ENCODE results near the gene TCHHL1.
"Not testable (repeated sequence)": the region's sequence is repeated elsewhere in the genome, so short reads cannot be mapped to it uniquely, and the experiment has no call there.

Gene TCHHL1

GRCh38 chr1:152084853-152085252 lies 4.0 kb downstream of the TCHHL1 start:
- DNase-seq, result peak; percentile 82

DNA sequence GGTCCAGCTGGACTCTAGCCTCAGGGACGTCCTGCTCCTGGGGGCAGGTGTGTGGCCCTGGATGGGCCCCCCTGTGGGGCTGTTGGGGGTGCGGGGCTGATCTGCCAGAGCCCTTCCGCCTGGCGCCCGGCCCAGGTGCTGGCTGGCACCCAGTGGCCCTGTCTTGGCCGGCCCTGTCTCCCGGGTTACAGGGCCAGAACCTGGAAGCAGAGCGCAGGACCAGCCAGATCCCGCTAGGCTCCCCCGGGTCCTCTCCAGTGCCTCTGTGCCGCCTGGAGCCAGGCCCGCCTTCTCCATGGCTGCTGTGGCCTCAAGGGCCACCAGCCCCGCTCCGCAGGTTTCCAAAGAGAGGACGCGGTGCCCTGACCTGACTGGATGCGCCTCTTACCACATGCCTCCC lies 7.8 kb downstream of the TCHHL1 start:
- DNase-seq, result not testable (repeated sequence)

- DNase-seq, result not testable (repeated sequence)
Measured at GRCh38 chr1:152080494-152080893, 8.4 kb downstream of the TCHHL1 start.

DNA sequence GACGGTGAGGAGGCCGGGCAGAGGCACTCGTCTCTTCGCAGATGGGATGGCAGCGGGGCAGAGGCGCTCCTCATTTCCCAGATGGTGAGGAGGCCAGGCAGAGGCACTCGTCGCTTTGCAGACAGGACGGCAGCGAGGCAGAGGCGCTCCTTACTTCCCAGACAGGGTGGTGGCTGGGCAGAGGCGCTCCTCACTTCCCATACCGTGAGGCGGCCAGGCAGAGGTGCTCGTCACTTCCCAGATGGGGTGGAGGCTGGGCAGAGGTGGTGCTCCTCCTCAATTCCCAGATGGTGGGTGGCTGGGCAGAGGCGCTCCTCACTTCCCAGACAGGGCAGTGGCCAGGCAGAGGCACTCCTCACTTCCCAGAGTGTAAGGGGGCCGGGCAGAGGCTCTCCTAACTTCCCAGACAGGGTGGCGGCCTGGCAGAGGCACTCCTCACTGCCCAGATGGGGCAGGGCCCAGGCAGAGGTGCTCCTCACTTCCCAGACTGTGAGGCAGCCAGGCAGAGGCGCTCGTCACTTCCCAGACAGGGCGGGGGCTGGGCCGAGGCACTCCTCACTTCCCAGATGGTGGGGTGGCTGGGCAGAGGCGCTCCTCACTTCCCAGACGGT lies 9.9 kb downstream of the TCHHL1 start:
- no peak for DNase-seq

DNA sequence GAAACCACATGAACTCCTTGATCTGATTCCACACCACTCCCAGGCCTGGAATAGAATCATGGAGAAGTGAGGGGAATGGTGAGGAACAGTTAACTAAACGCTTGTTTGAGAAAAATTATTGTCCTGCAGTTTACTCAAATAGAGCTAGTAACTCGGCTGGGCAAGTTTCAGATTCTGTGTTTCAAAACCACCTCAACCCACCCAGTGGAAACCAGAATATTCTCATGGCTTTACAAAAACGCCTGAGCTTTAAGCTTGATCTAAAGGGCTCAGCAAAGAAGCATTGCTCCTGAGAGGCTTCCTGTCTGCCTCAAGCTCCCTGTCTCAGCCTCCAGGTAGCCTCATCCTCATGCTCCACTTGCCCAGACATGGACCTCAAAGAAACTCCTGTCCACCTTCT lies 16.6 kb downstream of the TCHHL1 start:
- DNase-seq, result no peak

DNA sequence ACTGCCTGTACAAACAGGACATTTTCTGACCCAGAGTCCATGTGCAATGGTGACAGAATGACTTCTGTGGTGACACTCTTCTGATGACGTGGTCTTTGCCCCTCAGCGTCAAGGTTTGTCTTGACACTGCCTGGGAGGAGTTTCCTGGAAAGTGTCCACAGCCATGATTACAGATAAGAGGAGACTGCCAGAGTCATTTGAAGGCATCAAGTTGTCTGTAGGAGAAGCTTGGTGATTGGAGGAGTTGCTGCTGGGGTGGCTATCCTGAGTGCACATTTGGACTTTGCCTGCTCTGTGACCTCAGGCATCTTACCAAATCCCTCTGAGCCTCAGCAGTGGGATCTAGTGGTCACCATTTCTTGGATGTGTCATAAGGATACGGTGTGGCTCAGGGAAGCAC lies 17.7 kb downstream of the TCHHL1 start:
- peak; percentile 72 for DNase-seq

- no peak for DNase-seq
Measured at GRCh38 chr1:152067929-152068328, 20.9 kb downstream of the TCHHL1 start.

DNA sequence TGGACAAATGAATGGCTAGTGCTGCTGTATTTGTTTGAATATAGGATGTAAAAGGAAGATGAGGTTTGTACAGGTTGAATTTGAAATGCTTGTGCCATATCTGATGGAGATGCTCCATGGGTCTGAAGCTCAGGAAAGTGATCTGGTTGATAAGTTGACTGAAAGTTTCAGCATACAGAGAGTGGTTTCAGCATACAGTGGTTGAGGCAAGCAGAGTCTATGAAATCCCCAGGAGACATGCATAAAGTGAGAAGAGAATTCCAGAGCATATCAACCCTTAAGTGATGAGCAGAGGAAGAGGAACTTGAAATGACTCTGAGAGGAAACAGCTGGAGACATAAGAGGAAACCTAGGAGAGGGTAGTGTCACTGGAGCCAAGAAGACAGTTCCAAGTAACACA lies 21.7 kb downstream of the TCHHL1 start:
- DNase-seq, result no peak

DNA sequence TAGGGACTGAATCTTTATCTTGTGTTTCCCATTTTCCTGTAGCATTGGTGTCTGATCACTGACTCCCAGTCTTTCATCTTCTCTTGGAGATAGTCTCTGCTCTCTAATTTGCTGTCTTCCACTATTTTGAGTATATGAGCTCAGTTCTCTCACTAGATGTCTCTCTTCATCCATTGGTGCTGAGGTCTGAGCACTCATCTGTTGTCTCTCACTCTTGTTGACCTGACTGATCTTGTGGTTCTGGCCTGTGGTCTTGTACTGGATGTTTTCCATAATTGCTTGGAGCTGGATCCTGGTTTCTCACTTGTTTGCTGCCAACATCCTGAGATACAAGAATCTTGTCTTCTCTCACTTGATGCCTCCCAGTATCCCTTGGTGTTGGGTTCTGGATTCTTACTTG lies 26.9 kb downstream of the TCHHL1 start:
- no peak for DNase-seq

DNA sequence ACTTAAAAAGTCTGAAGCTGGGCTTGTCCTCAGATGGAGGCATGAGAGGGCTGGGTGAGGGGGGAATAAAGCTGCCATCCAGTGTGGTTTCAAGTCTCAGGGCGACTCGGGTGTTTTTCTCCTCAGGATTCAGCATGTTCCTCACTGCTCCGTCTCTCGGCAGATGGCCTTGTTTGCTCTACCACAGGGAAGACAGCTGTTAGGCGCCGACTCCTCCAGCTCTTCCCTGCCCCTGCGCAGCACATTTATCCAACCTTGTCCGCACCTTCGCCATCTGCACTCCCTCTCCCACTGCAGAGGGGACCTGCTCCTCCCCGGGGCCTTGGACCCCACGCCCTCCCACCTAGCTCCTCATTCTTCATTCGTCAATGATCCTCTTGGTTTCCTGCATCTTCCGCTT lies 35.5 kb downstream of the TCHHL1 start:
- DNase-seq, result no peak

DNA sequence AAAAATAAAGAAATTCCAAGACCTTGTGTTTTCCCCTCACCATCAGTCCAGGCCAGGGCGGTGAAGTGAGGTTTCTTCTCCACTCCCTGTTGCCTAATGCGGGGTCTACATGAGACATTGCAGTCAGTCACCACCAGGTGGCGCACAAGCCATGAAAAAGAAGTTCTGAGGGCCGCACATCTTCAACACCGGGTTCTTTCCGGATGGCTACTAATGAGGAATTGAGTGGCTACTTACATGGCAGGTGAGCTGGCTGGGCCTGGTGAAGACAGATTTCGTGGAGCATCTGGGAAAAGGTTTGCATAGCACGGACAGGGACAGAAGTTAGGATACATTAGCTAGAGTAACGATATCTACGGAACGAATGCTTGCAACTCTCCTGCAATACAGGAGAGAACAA lies 36.3 kb downstream of the TCHHL1 start:
- peak; percentile 92 for DNase-seq

- peak; percentile 39 for DNase-seq
Measured at GRCh38 chr1:152050886-152051675, 37.8 kb downstream of the TCHHL1 start.

DNA sequence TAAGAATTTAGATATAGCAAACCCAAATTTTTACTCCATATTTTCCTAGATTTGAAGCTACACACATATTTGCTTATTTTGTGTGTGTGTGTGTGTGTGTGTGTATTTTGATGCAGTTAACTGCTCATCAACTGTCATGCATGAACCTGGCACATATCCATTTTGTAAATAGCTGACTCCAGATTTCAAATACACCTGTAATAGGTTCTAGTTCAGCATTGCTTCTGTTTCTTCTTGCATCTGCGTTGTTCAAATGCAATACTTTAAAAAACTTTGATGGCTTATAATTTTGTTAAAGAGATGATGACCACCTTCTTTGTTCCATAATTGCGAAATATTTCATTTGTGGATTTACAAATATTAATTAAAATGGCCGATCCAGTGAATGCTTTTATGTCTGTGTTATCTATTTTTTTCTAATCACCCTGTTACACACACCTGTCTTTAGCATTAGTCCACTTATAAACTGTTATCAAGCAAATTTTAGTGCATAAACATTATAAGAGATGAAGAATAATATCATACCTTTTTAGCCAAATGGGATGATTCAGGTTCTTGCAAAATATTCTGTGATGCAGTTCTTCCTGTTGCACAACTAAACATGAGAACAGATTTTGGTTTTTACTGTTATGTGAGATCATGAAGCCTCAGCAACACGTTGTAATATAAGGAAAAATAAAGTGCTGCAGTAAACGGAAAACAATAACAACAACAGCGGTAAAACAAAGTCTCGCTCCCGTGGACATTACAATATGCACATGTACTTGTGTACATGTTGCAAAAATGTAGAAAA lies 39.4 kb downstream of the TCHHL1 start:
- DNase-seq, result peak; percentile 50

GRCh38 chr1:152048416-152049009 lies 40.4 kb downstream of the TCHHL1 start:
- peak; percentile 95 for DNase-seq

GRCh38 chr1:152047730-152048415 lies 41.0 kb downstream of the TCHHL1 start:
- peak; percentile 99 for DNase-seq

DNA sequence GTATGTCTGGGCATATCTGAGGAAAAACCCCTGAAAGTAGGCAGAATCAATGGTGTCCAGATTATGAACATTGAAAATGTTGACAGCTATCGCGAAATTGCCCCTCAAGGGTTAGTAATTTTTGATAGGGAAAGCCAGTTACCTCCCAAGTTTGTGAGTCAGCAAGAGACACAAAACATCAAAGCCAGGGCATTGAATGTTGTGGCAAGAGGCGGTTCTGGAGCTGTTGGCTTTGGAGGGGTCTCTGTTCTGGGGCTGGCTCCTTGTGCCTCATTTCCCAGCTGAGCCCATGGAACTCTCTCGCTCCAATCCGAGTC lies 41.5 kb downstream of the TCHHL1 start:
- peak; percentile 41 for DNase-seq

GRCh38 chr1:152044386-152044785 lies 44.5 kb downstream of the TCHHL1 start:
- no peak for DNase-seq

DNA sequence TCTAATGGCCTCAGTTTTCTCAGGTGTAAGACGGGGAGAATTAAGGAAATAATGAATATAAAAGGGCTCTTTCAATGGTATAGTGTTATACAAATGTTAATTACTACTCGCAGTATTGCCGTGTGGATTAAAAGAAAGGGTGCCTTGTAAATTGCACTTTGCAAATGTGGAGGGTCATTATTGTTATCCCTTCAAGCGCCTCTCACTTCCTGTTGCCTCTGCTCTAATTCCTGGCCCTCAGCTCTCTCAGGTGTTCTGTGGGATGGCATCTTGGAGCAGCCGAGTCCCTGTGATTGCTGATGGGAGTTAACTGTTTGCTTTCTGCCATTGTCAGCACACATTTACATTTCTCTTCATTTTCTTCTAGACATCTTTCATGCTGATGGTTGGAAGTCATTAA lies 45.0 kb downstream of the TCHHL1 start:
- DNase-seq, result no peak

- DNase-seq, result no peak
Measured at GRCh38 chr1:152042030-152042429, 46.8 kb downstream of the TCHHL1 start.

- DNase-seq, result no peak
Measured at GRCh38 chr1:152039886-152040285, 49.0 kb downstream of the TCHHL1 start.

DNA sequence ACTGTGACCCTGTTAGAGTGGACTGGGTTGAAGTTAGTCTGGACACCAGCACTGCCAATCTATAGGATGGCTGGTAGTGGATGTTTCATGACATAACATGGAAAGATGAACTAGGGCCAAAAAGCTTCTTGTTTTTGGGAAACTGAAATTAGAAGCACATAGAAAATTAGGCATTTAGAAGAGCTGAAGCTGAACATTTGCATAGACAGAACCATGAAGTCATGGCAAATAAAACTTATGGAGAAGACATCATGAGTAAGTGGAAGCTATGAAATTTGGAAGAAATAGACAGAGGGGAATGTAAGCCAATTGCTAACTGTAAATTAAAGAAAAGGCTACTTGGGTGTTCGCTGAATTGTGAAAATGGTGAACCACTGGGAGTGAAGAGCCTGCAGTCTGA lies 49.4 kb downstream of the TCHHL1 start:
- no peak for DNase-seq

GRCh38 chr1:152038871-152039270 lies 50.0 kb downstream of the TCHHL1 start:
- no peak for DNase-seq

Data from hematopoietic multipotent progenitor cell treated with erythropoietin and hydrocortisone succinate and interleukin-3 and kit ligand, for 4 days (in vitro differentiated cells).